H1 (cell line): ENCODE data around the gene CCDC138.

Experiments
- BRCA1 ChIP-seq: IDR thresholded peaks from 2 replicates; pipeline ENCODE4 v1.6.1; 2012; ENCODE audit warnings: low read depth, low read length, improper control_type of control experiment
- CTCF ChIP-seq, 3 experiments: IDR thresholded peaks; 1 replicate in 2 of 3; 2 replicates in 1 of 3; pipeline versions ENCODE4 v1.5.1 to v1.6.1; 2011; ENCODE audit warnings: low read length in 3 of 3, mild to moderate bottlenecking in 3 of 3, inconsistent platforms in 2 of 3, low read depth in 1 of 3, moderate library complexity in 1 of 3; ENCODE audit not compliant: insufficient read depth in 1 of 3; ENCODE audit errors: control extremely low read depth in 1 of 3
- JUN ChIP-seq: IDR thresholded peaks from 2 replicates; pipeline ENCODE4 v1.6.1; 2011; ENCODE audit warnings: low read depth, mild to moderate bottlenecking, improper control_type of control experiment, low read length
- RFX5 ChIP-seq: IDR thresholded peaks from 2 replicates; pipeline ENCODE4 v1.6.1; 2011; ENCODE audit warnings: low read depth, low read length, improper control_type of control experiment, borderline replicate concordance
- SP1 ChIP-seq: IDR thresholded peaks from 2 replicates; pipeline ENCODE4 v1.6.1; 2011; ENCODE audit warnings: low read depth, low read length

GRCh38 chr2:108923736-108924579 is 137.4 kb downstream of the CCDC138 start:
- TF ChIP-seq BRCA1 (no peak), RFX5 (no peak), JUN (no peak), CTCF (IDR thresholded peaks at IDR 0.05; ENCODE audit: control extremely low read depth in 1 of 3, insufficient read depth in 1 of 3, low read depth in 1 of 3, low read length in 3 of 3) (no peak), SP1 (no peak)
